Stimulated activated CD4-positive, alpha-beta T cell treated with anti-CD3 and anti-CD28 coated beads, Interleukin-4, amount 100 ng/mL, for 48 hours (primary cell): ENCODE data around the gene EYA2.

Source experiments
- DNase-seq, 2 donors: peaks; one replicate each; pipeline ENCODE4 v3.0.0-alpha.2; 2020; ENCODE audit warnings: low read depth in 2 of 2

The EYA2 gene

DNA sequence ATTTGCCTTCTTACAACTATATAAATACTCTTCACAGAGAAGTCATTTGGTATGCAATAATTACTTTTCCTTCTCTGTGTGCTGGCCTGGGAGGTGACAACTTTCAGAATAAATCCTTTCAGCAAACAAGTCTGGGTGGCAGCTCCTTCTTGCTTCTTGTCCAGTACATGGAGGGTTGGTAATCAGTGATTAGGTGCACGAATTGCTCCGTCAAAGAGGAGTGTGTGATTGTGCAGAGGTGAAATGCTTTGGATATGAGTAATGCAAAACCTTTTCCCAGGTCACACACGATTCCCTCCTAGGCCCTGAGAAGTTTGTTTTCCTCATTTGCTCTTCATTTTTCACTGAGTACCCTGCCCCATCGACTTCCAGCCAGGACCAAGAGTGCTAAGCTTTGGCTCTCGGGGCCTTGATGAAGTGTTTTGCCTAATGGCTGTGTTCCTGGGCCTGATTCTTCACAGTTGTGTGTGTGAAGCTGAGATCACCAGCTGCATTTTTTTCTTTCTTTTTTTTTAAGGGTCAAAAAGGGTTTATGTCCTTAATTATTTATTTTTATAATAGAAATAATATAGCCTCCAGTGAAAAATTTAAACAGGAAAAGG is 245.4 kb downstream of the EYA2 start:
- no peak for DNase-seq

- DNase-seq: no peak
These were observed 246.8 kb downstream of the EYA2 start for GRCh38 chr20:47141350-47141921.

GRCh38 chr20:47141941-47142773 is 247.5 kb downstream of the EYA2 start:
- DNase-seq: no peak

DNA sequence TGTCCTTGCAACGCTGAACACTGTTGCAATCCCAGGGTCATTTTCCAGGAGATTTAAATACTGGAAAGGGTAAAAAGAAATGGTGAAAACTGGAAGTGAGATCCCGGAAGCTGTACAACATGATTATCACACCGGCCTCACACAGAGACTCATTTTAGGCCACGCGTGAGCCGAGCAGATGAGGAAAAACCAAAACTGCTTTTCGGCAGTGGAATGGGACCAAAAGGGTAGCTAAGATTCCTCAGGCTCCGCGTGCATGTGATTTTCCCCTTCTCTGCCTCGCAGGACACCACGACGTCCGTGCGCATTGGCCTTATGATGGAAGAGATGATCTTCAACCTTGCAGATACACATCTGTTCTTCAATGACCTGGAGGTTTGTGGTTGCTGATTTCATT is 248.1 kb downstream of the EYA2 start:
- no peak for DNase-seq

DNA sequence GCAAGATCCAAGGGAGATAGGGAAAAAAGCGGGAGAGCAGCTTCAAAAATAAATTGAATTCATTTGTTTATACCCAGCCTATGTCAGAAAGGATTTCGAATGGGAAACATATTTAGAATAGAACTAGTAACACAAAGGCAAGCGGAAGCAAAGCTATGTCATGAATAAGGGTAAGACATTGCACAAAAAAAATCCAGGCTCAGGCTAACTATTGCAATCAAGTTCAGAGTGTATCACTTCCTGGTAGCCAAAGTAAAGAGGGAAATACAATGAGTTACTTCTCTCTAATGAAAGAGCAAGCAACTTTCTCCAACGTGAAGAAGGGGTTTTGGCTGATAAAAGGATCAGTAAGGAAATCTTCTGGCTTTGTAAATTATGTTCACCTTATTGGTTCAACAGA is 249.0 kb downstream of the EYA2 start:
- no peak for DNase-seq

DNA sequence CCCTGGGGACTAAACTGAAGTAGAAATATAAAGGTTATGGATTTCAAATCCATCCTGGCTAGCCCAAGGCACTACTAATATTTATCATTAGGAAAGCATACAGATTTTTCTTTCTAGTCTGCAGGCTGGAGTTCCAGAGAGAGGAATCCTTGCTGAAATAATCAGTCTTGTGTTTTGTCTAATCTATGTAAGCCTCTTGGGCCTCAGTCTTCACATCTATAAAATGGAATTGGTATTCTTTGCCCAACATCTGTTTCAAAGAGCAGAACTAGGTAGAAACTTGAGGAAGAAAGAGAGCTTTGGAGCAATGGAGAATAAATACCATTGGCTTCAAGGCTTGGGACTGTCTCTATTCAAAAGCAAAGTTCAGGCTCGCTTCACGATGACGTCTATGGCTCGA is 249.8 kb downstream of the EYA2 start:
- no peak for DNase-seq

DNA sequence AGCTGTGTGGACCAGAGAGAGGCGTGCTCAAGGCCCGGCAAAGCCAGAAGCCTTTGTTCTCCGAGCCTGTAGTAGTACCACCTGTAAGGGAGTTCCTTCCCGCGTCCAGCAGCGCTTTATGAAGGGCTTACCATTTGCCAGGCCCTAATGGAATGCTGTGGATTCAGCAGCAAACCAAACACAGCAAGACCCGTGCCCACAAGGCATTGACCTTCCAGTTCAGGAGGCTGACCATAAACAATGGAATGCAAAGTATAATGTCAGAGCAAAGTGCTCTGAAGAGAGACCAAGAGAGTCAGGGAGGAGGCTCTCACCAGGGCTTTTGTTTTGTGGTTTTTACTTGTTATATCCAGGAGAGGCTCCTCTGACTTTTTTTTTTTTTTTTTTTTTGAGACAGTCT is 252.0 kb downstream of the EYA2 start:
- no peak for DNase-seq

DNA sequence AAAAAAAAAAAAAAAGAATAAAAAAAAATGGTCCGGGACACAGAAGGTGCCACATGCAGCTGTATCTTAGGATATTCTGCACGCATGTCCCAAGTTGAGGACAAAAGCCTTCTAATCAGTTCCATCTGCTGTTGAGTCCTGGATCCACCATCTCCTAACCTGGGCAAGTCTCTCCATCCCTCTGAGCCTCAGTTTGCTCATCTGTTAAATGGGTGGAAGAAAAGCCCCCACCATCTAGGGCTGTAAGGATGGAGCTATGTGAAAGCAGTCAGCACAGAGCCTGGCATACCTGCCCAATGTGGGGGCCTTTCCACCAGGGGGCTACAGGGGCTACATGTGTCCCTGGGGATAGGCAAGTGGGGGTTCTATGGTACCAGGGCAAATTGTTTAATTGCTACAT is 253.4 kb downstream of the EYA2 start:
- no peak for DNase-seq

GRCh38 chr20:47149939-47150338 is 255.3 kb downstream of the EYA2 start:
- no peak for DNase-seq

DNA sequence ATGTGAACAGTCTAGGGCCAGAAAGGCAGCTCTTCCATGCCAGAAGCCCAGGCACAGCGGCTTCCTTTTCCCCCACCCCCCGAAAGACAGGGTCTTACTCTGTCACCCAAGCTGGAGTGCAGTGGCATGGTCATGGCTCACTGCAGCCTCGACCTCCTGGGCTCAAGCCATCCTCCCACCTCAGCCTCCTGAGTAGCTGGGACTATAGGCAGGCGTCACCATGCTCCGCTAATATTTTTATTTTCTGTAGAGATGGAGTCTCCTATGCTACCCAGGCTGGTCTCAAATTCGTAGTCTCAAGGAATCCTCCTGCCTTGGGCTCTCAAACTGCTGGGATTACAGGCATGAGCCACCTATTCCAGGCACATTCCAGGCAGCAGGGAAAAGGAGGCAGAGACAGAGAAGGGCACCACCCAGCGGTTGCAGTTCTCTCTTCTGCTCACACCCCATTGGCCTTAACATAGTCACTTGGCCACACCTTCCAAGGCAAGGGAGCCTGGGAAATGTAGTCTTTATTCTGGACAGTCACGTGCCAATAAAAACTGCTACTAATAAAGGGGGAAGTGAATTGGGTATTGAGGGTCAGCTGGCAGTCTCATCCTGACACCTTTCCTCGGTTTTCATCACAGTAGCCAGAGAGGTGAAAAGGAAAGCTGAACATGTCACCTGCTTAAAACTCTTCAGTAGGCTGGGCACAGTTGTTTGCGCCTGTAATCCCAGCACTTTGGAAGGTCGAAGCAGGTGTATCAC is 255.9 kb downstream of the EYA2 start:
- peak; percentile 2 to 4 for DNase-seq

DNA sequence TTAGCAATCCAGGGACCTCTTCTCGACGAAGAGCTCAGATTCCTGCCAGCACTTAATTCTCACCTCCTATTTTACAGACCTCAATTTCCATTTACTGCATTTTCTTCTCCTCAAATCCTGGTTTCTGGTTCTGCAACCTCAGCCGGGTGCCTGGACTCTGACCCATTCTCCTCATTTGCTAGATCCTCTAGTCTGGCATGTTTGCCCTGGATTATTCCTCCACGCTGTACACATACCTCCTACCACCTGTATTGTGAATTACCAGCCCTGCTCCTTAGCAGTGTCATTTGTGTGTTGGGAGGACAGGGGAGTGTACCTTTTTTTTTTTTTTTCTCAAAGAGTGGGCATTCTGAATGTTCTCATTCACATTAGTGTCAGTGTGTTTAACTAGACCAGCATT is 257.4 kb downstream of the EYA2 start:
- DNase-seq: no peak

DNA sequence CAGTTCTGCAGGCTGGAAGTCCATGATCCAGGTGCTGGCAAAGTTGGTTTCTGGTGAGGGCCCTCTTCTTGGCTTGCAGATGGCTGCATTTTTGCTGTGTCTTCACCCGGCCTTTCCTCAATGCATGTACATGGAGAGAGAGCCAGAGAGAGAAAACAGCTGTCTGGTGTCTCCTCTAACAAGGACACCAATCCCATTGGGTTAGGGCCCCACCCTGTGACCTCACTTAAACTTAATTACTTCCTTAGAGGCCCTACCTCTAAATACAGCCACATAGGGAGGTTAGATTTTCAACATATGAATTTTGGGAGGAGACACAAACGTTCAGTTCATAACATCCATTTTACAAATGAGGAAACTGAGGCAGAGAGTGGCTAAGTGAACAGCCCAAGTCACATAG is 259.4 kb downstream of the EYA2 start:
- DNase-seq: no peak

DNA sequence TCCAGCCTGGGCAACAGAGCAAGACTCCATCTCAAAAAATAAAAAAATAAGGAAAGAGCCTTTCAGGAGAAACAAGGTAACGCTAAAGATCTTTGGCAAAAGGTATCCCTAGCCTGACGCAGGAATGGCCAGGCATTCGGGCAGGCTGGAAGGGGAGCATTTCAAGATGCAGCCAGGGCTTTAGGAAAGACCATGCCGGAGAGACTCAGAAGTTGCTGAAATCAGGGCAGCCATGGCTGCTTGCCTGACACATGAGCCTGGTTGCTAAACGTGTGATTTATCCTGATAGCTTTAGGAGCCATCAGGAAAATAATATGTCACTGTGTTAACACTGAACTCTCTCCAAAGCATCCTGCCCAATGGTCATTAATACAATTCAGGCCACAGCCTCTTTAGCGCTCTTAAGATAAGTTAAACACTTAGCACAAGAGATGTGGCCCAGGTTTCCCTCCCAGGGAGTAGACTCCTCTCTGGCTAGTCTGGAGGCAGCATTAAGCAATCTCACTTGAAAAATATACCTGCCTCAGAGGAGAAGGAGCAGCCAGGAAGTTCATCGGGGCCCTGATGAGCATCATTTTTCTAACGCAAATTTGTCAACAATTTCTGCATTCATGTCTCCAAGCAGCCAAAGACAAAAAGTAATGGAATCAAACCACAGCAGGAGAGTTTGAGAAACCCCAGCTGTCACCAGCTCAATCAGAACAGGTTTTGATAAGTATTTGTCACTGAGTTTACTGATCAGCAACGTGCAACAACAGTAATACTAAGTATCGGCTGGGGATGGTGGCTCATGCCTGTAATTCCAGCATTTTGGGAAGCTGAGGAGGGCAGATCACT is 261.9 kb downstream of the EYA2 start:
- DNase-seq: no peak

GRCh38 chr20:47159166-47159565 is 264.5 kb downstream of the EYA2 start:
- no peak for DNase-seq

- no peak for DNase-seq
These were observed 265.6 kb downstream of the EYA2 start for GRCh38 chr20:47160240-47160639.

GRCh38 chr20:47160992-47161391 is 266.3 kb downstream of the EYA2 start:
- no peak for DNase-seq

DNA sequence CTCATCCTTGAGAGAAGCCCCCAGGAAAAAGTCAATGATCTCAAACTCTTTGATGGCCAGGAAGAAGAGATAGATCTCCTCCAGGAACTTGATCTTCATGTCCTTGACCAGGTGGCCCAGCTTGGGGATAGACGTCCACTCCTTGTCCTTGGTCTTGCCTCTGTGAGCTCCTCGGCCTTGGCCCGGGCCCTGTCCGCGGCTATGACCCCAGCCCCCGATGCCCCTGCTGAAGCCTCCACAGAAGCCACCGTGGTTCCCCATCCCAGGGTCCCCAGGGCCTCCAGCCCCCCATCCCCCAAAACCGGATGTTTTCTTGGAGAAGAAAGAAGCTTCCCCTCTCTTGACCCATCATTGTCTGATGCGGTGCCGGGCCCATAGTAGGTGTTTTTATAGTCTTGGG is 266.8 kb downstream of the EYA2 start:
- no peak for DNase-seq

GRCh38 chr20:47164140-47164539 is 269.5 kb downstream of the EYA2 start:
- DNase-seq: no peak

DNA sequence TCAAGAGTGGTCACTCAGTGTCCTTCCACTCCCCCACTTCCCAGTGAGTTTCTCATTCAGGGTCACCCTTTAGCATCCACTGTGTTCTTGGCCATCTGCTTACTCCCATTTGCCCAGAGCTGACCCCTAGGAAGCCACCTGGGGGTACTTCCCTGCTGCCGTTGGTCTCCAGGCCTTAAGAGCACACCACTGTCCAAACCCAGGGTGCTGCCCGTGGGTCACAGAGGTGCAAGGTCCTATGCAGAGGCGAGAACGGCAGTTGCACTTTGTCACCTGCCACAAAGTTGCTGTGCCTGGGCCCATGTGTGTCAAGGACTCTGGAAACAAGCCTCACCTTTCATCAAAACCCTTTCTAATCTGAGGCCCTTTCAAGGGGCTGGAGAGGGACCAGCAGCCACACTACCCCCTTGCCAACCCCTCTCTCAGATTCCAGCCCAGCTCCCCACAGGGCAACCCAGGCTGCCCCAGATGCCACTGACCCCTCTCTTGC is 270.8 kb downstream of the EYA2 start:
- no peak for DNase-seq

DNA sequence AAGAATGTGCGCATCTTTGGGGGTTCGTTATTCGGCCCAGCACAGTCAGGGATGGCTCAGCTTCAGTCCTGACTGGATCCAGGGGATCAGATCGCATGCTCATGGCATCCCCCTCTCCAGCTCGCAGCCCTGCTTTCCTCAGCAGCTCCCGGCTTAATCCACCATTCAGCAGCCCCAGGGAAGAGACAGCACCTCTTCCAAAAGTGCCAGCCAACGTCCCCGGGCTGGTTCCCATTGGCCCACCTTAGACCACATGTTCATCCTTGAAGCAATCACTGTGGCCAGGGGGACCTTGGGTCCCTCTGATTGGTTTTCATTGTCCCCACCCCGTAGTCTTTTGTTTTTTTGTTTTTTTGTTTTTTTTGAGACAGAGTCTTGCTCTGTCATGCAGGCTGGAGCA is 273.2 kb downstream of the EYA2 start:
- no peak for DNase-seq

DNA sequence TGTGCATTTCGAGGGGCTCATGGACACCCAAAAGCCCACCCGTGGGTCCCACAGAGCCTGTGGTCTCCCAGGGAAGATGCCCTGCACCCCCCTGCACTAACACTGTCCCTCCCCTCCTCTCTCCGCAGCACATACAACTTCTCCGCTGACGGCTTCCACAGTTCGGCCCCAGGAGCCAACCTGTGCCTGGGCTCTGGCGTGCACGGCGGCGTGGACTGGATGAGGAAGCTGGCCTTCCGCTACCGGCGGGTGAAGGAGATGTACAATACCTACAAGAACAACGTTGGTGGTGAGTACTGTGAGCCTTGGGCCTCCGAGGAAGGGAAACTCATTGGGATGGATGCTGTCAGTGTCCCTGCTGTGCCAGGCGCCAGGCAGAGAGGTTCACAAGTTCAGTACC is 277.9 kb downstream of the EYA2 start:
- no peak for DNase-seq
